Loucy (cell line): ENCODE data around the gene KIF11.

ENCODE experiments used
- EZH2phosphoT487 ChIP-seq: fragments of 200-600 bp; IDR thresholded peaks from 2 replicates; pipeline ENCODE4 v1.6.1; 2018; ENCODE audit warnings: antibody characterized with exemption, mild to moderate bottlenecking, moderate library complexity, borderline replicate concordance
- TF ChIP-seq, protein P1 (sequence below): fragments of 200-600 bp; sonication (generic); conservative IDR thresholded peaks from 2 replicates; pipeline ENCODE4 v1.5.1; 2014; ENCODE audit warnings: mild to moderate bottlenecking, antibody characterized with exemption, low read length

DNA sequence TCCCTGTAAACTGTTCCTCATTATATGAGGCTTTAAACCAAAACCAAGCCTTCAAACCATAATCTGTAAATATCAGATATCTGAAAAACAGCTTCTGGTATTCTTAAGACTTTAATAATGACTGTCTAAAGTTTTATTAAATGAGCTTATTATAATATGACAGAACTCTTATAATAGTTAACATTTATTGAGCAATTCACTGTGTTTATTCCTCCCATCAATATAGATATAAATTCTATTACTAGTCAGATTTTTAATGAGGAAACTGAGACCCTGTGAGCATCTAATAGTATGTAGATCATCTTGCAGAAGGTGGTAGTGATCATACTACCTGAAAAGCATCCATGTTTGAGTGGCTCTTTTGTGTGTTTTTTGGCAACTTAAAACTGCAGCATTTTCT, 45.1 kb downstream of the KIF11 start:
- TF ChIP-seq, protein P1, sequence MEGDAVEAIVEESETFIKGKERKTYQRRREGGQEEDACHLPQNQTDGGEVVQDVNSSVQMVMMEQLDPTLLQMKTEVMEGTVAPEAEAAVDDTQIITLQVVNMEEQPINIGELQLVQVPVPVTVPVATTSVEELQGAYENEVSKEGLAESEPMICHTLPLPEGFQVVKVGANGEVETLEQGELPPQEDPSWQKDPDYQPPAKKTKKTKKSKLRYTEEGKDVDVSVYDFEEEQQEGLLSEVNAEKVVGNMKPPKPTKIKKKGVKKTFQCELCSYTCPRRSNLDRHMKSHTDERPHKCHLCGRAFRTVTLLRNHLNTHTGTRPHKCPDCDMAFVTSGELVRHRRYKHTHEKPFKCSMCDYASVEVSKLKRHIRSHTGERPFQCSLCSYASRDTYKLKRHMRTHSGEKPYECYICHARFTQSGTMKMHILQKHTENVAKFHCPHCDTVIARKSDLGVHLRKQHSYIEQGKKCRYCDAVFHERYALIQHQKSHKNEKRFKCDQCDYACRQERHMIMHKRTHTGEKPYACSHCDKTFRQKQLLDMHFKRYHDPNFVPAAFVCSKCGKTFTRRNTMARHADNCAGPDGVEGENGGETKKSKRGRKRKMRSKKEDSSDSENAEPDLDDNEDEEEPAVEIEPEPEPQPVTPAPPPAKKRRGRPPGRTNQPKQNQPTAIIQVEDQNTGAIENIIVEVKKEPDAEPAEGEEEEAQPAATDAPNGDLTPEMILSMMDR: no peak
- no peak for TF ChIP-seq EZH2phosphoT487
